DMS79 (cell line): ENCODE data around the gene FAM3D.
"Not testable (repeated sequence)": the region's sequence is repeated elsewhere in the genome, so short reads cannot be mapped to it uniquely, and the experiment has no call there.

ENCODE experiments used
- DNase-seq: peaks from one replicate; lab custom pipeline; 2025; lab: John Stamatoyannopoulos, UW

Gene FAM3D

GRCh38 chr3:58683001-58683458 is 16.5 kb upstream of the FAM3D start:
- no peak for DNase-seq

DNA sequence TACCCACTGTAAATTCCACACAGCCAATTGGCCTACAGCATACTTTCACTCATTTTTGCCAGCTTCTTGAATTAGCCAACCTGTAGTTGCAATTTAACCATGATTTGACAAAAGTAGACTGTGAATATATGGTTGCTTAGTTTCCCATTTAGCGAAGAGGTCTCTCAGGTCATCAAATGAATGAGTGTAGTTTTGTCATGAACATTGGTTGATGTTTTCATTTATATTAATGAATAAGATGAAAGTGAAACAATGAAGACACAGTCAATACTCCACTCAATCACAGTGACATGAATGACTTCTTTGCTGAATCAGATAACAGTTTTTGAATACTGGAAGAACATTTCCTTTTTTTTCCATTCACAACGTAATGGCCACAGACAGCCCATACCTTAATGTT is 15.3 kb upstream of the FAM3D start:
- DNase-seq, result no peak

DNA sequence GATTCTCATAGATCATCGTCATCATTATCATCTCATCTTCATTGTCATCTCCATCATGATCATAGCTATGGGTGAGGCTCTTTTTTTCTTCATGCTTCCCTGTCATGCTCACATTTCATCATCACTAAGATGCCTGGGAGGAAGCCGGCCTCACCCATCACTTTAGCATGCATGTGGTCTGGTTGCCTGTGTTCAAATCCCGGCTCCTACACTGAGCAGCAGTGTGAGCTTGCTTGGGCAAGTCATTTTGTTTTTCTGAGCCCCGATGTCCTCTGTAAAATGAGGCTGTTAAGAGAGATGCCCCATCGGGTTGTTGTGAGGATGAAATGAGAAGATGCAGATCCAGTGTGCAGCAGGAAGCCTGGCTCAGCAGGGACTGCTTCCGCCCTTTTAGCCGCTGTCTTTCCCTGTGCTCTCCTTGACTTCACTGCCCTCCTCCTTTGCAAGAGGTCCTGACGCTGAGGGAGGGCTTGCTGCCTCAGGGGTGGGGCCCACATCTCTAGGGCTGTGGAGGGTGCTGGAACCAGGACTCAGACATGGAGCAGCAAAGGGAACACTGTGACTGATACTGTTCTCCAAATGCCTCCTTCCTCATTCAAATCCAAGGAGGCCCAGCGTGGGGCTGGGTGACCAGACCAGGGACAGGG is 14.4 kb upstream of the FAM3D start:
- no peak for DNase-seq

DNA sequence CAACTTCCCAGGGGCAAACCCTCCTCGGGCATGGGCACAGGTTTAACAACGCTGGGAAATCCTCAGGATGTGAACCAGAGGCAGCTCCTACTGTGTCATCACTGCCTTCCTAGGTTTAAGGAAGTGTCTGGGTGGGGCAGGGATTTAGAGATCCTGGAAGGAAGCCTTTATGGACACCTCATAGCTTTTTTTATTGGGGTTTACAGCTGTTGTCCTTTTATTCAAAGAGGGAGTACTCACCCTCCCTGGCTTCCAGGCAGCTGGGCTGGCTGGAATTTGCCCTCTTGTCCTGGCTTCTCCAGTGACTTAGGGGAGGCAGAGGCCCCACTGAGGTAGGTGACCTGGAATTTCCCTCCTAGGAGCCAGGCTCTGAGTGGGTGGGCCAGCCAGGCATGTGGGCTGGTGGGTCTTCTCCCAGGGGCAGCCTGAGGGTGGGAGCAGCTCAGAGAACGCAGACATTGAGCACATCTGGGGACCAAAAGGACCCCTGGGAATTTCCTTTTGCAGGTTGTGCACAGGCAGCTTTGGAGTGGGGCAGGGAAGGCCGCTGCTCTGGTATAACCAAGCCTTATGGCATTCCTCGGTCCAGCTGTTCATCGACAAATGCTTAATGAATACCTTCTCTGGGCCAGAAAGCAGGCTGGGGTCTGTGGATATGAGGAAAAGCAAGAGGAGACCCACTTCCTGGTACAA is 13.5 kb upstream of the FAM3D start:
- DNase-seq, result no peak

GRCh38 chr3:58679446-58679845 is 12.9 kb upstream of the FAM3D start:
- DNase-seq, result no peak

DNA sequence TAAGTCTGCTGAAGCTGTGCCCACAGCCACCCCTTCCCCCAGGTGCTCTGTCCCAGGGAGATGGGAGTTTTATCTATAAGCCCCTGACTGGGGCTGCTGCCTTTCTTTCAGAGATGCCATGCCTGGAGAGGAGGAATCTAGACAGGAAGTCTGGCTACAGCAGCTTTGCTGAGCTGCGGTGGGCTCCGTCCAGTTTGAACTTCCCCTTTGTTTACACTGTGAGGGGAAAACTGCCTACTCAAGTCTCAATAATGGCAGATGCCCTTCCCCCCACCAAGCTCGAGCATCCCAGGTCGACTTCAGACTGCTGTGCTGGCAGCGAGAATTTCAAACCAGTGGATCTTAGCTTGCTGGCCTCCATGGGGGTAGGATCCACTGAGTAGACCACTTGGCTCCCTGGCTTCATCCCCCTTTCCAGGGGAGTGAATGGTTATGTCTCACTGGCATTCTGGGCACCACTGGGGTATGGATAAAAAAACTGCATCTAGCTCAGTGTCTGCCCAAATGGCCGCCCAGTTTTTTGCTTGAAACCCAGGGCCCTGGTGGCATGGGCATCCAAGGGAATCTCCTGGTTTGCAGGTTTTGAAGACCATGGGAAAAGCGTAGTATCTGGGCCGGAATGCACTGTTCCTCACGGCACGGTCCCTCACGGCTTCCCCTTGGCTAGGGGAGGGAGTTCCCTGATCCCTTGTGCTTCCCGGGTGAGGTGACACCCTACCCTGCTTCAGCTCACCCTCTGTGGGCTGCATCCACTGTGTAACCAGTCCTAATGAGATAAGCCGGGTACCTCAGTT is 11.8 kb upstream of the FAM3D start:
- not testable (repeated sequence) for DNase-seq

DNA sequence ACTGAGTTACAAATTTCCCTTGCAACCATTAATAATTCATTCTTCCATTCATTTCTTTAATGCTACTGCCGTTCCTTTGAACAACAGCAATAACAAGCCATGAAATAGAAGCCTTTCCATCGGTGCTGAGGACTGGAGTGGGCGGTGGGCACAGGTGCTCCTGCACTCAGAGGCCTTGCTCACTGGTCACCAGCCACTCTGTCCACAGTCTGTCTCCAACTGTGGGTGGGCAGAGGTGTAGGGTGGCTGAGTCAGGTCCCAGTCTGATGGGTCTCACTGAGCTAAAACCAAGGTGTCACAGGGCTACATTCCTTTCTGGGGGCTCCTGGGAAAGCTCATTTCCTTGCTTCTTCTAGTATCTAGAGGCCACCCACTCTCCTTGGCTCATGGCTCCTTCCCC is 6.3 kb upstream of the FAM3D start:
- no peak for DNase-seq

- peak; percentile 7 for DNase-seq
These were observed 5.9 kb upstream of the FAM3D start for GRCh38 chr3:58672451-58672850.

- DNase-seq, result no peak
These were observed 4.0 kb upstream of the FAM3D start for GRCh38 chr3:58670506-58671135.

DNA sequence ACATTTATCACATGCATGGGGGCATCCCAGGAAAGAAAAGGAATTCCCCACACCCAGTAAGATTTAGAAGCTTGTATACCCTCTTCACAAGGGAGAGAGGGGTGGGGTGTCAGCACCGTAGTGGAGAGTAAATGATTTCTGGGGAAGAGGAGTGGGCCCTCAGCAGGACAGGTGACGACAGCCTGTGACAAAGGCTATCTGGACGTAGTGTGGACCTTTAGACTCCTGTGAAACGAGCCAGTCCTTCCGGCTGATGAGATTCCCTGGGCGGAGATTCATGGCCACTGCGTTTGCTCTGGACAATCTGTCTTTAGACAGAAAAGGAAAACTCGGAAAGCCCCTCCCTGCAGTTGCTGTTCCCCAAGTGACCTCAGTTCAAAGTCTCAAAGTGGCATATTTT is 1.7 kb upstream of the FAM3D start:
- DNase-seq, result no peak

DNA sequence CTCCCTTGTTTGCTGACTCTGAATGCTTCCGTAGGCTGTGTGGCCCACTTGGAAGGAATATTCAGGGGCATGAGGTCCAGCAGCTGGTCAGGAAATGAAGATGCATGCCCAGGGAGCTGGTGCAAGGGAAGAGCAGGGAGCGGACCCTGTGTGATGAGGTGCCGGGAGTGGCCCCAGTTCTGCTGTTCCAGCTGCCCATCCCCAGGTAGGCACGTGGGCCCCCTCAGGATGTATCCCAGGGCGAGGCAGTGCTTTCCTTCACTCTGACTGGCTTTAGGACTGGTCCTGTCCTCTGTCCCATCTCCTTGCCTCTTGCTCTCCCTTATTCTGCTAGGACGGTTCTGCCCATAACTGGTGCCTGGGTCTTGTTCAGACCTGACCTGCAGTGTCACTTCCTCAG is 1.1 kb upstream of the FAM3D start:
- DNase-seq, result no peak

DNA sequence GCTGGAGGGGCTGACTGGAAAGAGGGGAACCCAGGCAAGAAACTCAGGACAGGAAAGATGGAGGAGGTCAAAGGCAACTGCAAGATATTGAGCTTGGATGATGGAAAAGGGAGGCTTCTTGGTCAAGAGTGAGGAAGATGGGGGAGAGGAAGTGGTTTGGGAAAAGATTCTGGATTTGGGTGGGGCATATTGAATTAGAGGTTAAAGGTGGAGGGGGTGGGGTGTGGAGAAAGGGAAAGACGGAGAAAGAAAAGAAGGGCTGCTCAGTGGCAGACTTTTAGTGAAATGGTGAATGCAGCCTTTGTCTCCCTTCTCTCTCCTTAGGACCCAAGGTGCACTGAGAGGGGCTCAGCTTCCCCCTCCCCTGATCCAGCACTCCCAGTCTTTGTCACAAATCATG is 655 bp upstream of the FAM3D start:
- DNase-seq, result no peak

GRCh38 chr3:58665405-58665804 is 1.2 kb downstream of the FAM3D start:
- no peak for DNase-seq

GRCh38 chr3:58664611-58665010 is 2.0 kb downstream of the FAM3D start:
- DNase-seq, result no peak

DNA sequence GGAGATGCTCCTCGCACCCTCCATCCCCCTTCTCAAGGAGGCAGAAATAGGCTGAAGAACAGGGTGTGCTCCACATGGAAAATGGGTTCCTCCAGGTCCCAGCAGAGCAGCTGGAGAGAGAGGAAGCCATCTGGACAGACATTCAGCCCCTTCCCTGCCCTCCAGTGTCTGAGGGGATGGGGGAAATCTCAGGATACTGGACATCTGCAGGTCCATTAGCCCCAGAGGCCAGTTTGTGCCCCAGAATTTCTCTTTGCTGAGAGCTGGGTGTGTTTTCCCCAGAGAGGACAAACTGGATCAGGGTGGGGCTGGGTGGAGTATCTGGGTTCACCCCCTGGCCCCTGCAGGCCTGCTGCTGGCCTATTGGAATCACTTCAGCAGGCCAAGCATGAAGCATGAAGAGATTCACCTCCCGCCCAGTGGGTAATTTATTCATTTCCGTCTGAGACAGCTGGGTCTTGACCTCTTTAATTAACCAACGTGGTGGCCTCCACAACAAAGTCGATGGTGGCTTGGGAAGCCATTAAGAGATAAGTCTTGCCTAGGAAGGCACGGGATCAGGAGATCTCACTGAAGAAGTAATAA is 4.6 kb downstream of the FAM3D start:
- DNase-seq, result no peak

- no peak for DNase-seq
These were observed 5.6 kb downstream of the FAM3D start for GRCh38 chr3:58660998-58661397.

- DNase-seq, result no peak
These were observed 7.4 kb downstream of the FAM3D start for GRCh38 chr3:58659051-58659675.

DNA sequence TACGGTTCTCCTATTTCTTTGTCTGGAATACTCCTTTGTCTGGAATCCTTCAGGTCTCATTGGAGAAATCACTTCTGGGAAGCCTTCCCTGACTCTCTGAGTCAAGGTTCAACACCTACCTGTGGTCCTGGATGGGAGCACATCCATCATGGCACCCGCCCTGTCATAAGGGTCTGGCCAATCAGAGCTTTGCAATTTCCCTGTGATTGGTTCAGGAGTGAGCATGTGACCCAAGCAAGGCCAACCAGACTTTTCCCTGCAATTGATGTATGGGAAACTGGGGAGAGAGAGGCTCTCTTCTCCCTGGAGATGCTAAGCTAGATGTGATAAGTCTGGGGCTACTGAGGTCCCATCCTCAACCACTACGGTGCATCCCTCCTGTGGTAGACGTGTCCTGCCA is 8.1 kb downstream of the FAM3D start:
- DNase-seq, result no peak

DNA sequence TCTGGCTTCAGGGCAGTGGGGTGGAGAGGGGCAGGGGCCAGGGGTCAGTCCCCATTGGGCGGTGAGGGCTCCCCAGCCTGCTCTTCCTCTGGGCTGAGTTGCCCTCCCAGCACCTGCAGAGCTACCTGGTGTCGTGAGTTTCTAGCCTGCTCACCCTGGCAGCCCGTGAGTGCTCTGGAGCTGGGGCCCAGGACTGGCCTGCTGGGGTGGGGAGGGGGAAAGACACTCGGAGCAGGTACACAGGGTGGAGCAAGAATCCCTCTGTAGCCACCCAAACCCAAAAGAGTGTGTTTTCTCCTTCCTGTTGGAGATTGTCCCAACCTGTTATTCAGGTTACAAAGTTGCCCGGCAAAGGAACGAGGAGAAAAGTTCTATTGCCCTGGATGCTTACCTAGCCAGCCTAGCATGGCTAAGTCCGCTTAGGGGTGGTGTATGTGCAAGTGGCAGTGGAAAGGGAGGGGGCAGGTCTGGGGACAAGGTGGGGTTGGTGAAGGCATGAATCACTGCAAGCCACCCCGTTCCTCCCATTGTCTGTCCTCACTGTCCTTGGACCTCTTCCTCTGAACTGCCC is 8.9 kb downstream of the FAM3D start:
- no peak for DNase-seq

DNA sequence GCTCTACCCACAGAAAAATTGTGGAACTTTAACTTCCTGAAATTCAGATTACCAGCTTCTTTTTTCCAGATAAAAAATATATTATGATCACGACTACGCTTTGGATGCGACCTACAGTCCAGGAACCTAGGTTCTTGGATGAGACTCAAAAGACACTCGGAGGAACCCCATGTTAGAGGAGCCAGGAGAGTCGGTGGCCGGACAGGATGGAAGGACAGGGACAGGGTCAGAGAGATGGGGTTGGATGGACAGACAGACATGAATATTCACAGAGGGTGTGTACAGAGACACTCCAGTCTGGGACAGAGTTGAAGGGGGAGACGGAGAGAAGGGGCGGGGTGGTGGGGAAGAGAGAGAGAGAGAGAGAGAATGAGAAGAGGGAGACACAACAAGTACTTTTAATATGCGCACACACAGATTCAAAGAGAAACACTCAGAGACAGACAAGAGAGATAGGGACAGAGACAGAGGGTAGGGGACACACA is 9.5 kb downstream of the FAM3D start:
- no peak for DNase-seq

- no peak for DNase-seq
These were observed 9.9 kb downstream of the FAM3D start for GRCh38 chr3:58656631-58657030.
